H7 (cell line): Measurements from ENCODE around the gene PSG4. TPM values are rescaled to one million over a fixed set of nuclear protein-coding genes. Genes with fewer than 3 reads are reported as not detected.
"Not testable (repeated sequence)": the region's sequence is repeated elsewhere in the genome, so short reads cannot be mapped to it uniquely, and the experiment has no call there.

ENCODE experiments used
- DNase-seq: peaks from one replicate; pipeline ENCODE4 v3.0.0; 2012
- H3K27me3 ChIP-seq: 2 replicates; pipeline ENCODE4 v1.6.0; 2011; ENCODE audit warnings: mild to moderate bottlenecking, low read length; ENCODE audit not compliant: control insufficient read depth, insufficient read depth
- H3K36me3 ChIP-seq: replicated peaks from 2 replicates; pipeline ENCODE4 v1.5.1; 2011; ENCODE audit warnings: low read length; ENCODE audit not compliant: control insufficient read depth, insufficient read depth
- H3K4me3 ChIP-seq: 2 replicates; pipeline ENCODE4 v1.5.1; 2011; ENCODE audit warnings: low read depth, mild to moderate bottlenecking, control low read depth, low read length, moderate library complexity; ENCODE audit not compliant: insufficient read depth
- total RNA-seq: library from RNA; depleted of rRNA; stranded (reverse); fragments of >200 nt; shearing (Covaris generic); gene quantifications from 2 replicates; pipeline ENCODE4 v1.2.3, GENCODE V29; 2014; rRNA removed

The PSG4 gene
- not detected in 2 replicates for total RNA-seq

GRCh38 chr19:43205471-43206105 is at the start of gene PSG4:
Gene PSG4, minus strand, starts transcription at chr19:43205638. Its CDS starts 102 bp downstream, at chr19:43205536.
- H3K27me3 ChIP-seq, H3K36me3 ChIP-seq, DNase-seq, H3K4me3 ChIP-seq: not testable (repeated sequence)

- not testable (repeated sequence) for H3K4me3 ChIP-seq, DNase-seq, H3K27me3 ChIP-seq, H3K36me3 ChIP-seq
Observed at GRCh38 chr19:43251428-43251827, 46.0 kb upstream of the PSG4 start.

GRCh38 chr19:43250296-43250695 is 44.9 kb upstream of the PSG4 start:
- H3K36me3 ChIP-seq, DNase-seq, H3K27me3 ChIP-seq, H3K4me3 ChIP-seq: not testable (repeated sequence)

- not testable (repeated sequence) for DNase-seq, H3K4me3 ChIP-seq, H3K27me3 ChIP-seq, H3K36me3 ChIP-seq
Observed at GRCh38 chr19:43248635-43249002, 43.2 kb upstream of the PSG4 start.

- not testable (repeated sequence) for H3K4me3 ChIP-seq, H3K36me3 ChIP-seq, DNase-seq, H3K27me3 ChIP-seq
Observed at GRCh38 chr19:43247243-43247880, 41.9 kb upstream of the PSG4 start.

GRCh38 chr19:43245848-43246247 is 40.4 kb upstream of the PSG4 start:
- H3K36me3 ChIP-seq, H3K27me3 ChIP-seq, H3K4me3 ChIP-seq, DNase-seq: not testable (repeated sequence)

- not testable (repeated sequence) for H3K36me3 ChIP-seq
Observed at GRCh38 chr19:43242211-43242610, 36.8 kb upstream of the PSG4 start.

GRCh38 chr19:43238213-43238612 is 32.8 kb upstream of the PSG4 start:
- H3K36me3 ChIP-seq, DNase-seq, H3K4me3 ChIP-seq, H3K27me3 ChIP-seq: not testable (repeated sequence)

More at GRCh38 chr19:43242211-43242610, 36.8 kb upstream of the PSG4 start:
- not testable (repeated sequence) for DNase-seq, H3K27me3 ChIP-seq, H3K4me3 ChIP-seq

GRCh38 chr19:43235686-43236085 is 30.2 kb upstream of the PSG4 start:
- H3K27me3 ChIP-seq, H3K4me3 ChIP-seq, DNase-seq, H3K36me3 ChIP-seq: not testable (repeated sequence)

GRCh38 chr19:43229315-43229714 is 23.9 kb upstream of the PSG4 start:
- H3K27me3 ChIP-seq = no peaks in the 10 kb centered on the region
- H3K4me3 ChIP-seq = no peak overlapping the region
- H3K36me3 ChIP-seq = no peaks in the 10 kb centered on the region
- no peak for DNase-seq

- not testable (repeated sequence) for H3K4me3 ChIP-seq, H3K27me3 ChIP-seq, H3K36me3 ChIP-seq, DNase-seq
Observed at GRCh38 chr19:43228730-43229129, 23.3 kb upstream of the PSG4 start.

GRCh38 chr19:43226986-43227385 is 21.5 kb upstream of the PSG4 start:
- not testable (repeated sequence) for H3K4me3 ChIP-seq, DNase-seq, H3K36me3 ChIP-seq, H3K27me3 ChIP-seq

GRCh38 chr19:43224855-43225253 is 19.4 kb upstream of the PSG4 start:
- Histone ChIP-seq H3K4me3 (no peak overlapping the region), H3K27me3 (no peaks in the 10 kb centered on the region), H3K36me3 (no peaks in the 10 kb centered on the region)
- DNase-seq = no peak

- not testable (repeated sequence) for DNase-seq, H3K4me3 ChIP-seq, H3K27me3 ChIP-seq, H3K36me3 ChIP-seq
Observed at GRCh38 chr19:43224201-43224854, 18.9 kb upstream of the PSG4 start.

- not testable (repeated sequence) for H3K4me3 ChIP-seq, DNase-seq, H3K27me3 ChIP-seq, H3K36me3 ChIP-seq
Observed at GRCh38 chr19:43221891-43222290, 16.5 kb upstream of the PSG4 start.
